Fibroblast of lung (primary cell): ENCODE measurements around the gene THRA.

Experiments used
- EZH2 ChIP-seq: IDR thresholded peaks from 2 replicates; pipeline ENCODE4 v1.5.1; 2012; ENCODE audit warnings: low read length, control low read depth, mild to moderate bottlenecking; ENCODE audit errors: missing control alignments
- TF ChIP-seq, protein P1 (sequence below), 2 donors: IDR thresholded peaks in 1 of 2; conservative IDR thresholded peaks in 1 of 2; 1 replicate in 1 of 2; 2 replicates in 1 of 2; pipeline ENCODE4 v1.5.1; 2011 to 2012; ENCODE audit warnings: low read length in 2 of 2, control low read depth in 1 of 2, inconsistent platforms in 1 of 2, low read depth in 1 of 2, mild to moderate bottlenecking in 1 of 2

GRCh38 chr17:40122136-40122998 is 59.6 kb downstream of the THRA start:
- no peak for TF ChIP-seq EZH2
- TF ChIP-seq, protein P1, sequence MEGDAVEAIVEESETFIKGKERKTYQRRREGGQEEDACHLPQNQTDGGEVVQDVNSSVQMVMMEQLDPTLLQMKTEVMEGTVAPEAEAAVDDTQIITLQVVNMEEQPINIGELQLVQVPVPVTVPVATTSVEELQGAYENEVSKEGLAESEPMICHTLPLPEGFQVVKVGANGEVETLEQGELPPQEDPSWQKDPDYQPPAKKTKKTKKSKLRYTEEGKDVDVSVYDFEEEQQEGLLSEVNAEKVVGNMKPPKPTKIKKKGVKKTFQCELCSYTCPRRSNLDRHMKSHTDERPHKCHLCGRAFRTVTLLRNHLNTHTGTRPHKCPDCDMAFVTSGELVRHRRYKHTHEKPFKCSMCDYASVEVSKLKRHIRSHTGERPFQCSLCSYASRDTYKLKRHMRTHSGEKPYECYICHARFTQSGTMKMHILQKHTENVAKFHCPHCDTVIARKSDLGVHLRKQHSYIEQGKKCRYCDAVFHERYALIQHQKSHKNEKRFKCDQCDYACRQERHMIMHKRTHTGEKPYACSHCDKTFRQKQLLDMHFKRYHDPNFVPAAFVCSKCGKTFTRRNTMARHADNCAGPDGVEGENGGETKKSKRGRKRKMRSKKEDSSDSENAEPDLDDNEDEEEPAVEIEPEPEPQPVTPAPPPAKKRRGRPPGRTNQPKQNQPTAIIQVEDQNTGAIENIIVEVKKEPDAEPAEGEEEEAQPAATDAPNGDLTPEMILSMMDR (conservative IDR thresholded peaks at IDR 0.05 in 1 of 2, IDR thresholded peaks at IDR 0.05 in 1 of 2; ENCODE audit: low read depth in 1 of 2, low read length in 2 of 2) = peak; percentile 5 to 18
